GM23338 (cell line): ENCODE measurements around the gene NEURL1. TPM values are rescaled to one million over a fixed set of nuclear protein-coding genes. Genes with fewer than 3 reads are reported as not detected.

Source experiments
- ATAC-seq: fragments of 200-7000 bp; cut with Tn5 transposase; 3 replicates; pipeline ENCODE4 v1.9.1; 2020
- DNase-seq: peaks from one replicate; pipeline ENCODE4 v3.0.0-alpha.2; 2015; ENCODE audit warnings: low spot score
- H2AFZ ChIP-seq: fragments of 200-600 bp; sonication (generic); 2 replicates; pipeline ENCODE4 v1.8.0; 2016; ENCODE audit warnings: antibody characterized with exemption, mild to moderate bottlenecking, moderate library complexity
- H3F3A ChIP-seq: fragments of 200-600 bp; sonication (generic); replicated peaks from 2 replicates; pipeline ENCODE4 v1.8.0; 2017; ENCODE audit warnings: antibody characterized with exemption, mixed run types, low read depth
- H3K27ac ChIP-seq: fragments of 200-600 bp; sonication (generic); 2 replicates; pipeline ENCODE4 v1.6.1; 2016; ENCODE audit warnings: low read depth
- H3K27me3 ChIP-seq: fragments of 200-600 bp; sonication (generic); 2 replicates; pipeline ENCODE4 v1.8.0; 2016; ENCODE audit warnings: mild to moderate bottlenecking, mixed run types, moderate library complexity; ENCODE audit not compliant: insufficient read depth
- H3K36me3 ChIP-seq: fragments of 200-600 bp; sonication (generic); 2 replicates; pipeline ENCODE4 v1.8.0; 2016; ENCODE audit warnings: mild to moderate bottlenecking; ENCODE audit not compliant: insufficient read depth
- H3K4me1 ChIP-seq: fragments of 200-600 bp; sonication (generic); 2 replicates; pipeline ENCODE4 v1.8.0; 2016; ENCODE audit warnings: mild to moderate bottlenecking, moderate library complexity; ENCODE audit not compliant: insufficient read depth
- H3K4me2 ChIP-seq: fragments of 200-600 bp; sonication (generic); 2 replicates; pipeline ENCODE4 v1.7.1; 2017; ENCODE audit warnings: mixed run types
- H3K4me3 ChIP-seq: fragments of 200-600 bp; sonication (generic); 2 replicates; pipeline ENCODE4 v1.6.1; 2016; ENCODE audit warnings: mixed run types
- H3K79me2 ChIP-seq: fragments of 200-600 bp; sonication (generic); replicated peaks from 2 replicates; pipeline ENCODE4 v1.8.0; 2017; ENCODE audit warnings: mild to moderate bottlenecking; ENCODE audit not compliant: insufficient read depth
- H3K9me2 ChIP-seq: fragments of 200-600 bp; sonication (generic); 2 replicates; pipeline ENCODE4 v1.8.0; 2017; ENCODE audit not compliant: insufficient read depth
- H4K20me1 ChIP-seq: fragments of 200-600 bp; sonication (generic); replicated peaks from 2 replicates; pipeline ENCODE4 v1.8.0; 2017; ENCODE audit warnings: mild to moderate bottlenecking; ENCODE audit not compliant: insufficient read depth
- H3K27ac Mint-ChIP-seq: 2 replicates; pipeline ENCODE4 v1.8.0; 2020; ENCODE audit warnings: inconsistent platforms, mild to moderate bottlenecking, moderate library complexity, mixed read lengths
- H3K27me3 Mint-ChIP-seq: 3 replicates; pipeline ENCODE4 v1.8.0; 2022; ENCODE audit warnings: low read depth, mild to moderate bottlenecking, moderate library complexity, mixed read lengths, inconsistent platforms; ENCODE audit not compliant: insufficient read depth, poor library complexity
- H3K36me3 Mint-ChIP-seq: 3 replicates; pipeline ENCODE4 v1.8.0; 2021; ENCODE audit warnings: low read depth, mild to moderate bottlenecking, inconsistent platforms, moderate library complexity, mixed read lengths
- H3K4me1 Mint-ChIP-seq: 3 replicates; pipeline ENCODE4 v1.8.0; 2020; ENCODE audit warnings: mild to moderate bottlenecking, inconsistent platforms, mixed read lengths
- H3K4me3 Mint-ChIP-seq: 3 replicates; pipeline ENCODE4 v1.8.0; 2021; ENCODE audit warnings: moderate library complexity, mild to moderate bottlenecking, inconsistent platforms, mixed read lengths
- H3K9me3 Mint-ChIP-seq: 3 replicates; pipeline ENCODE4 v1.8.0; 2020; ENCODE audit warnings: moderate library complexity, mild to moderate bottlenecking, inconsistent platforms, mixed read lengths
- JUNB ChIP-seq: IDR thresholded peaks from one replicate; pipeline ENCODE4 v1.6.1; 2016; ENCODE audit warnings: antibody characterized with exemption; ENCODE audit not compliant: unreplicated experiment
- POLR2AphosphoS5 ChIP-seq: IDR thresholded peaks from 2 replicates; pipeline ENCODE4 v1.6.1; 2016; ENCODE audit warnings: antibody characterized with exemption, low read depth
- REST ChIP-seq: IDR thresholded peaks from one replicate; pipeline ENCODE4 v1.6.1; 2018; ENCODE audit warnings: antibody characterized with exemption; ENCODE audit not compliant: unreplicated experiment
- polyA plus RNA-seq: library from polyadenylated mRNA; unstranded; fragments of >200 nt; fragmentation: Nextera tagmentation; extraction: Ambion mirVana; gene quantifications from 2 replicates; pipeline ENCODE4 v1.2.1, GENCODE V29; 2016
- total RNA-seq: library from RNA; depleted of rRNA; stranded (reverse); fragments of >200 nt; shearing (Covaris generic); gene quantifications from 2 replicates; pipeline ENCODE4 v1.2.3, GENCODE V29; 2014
- TF ChIP-seq, protein P1 (sequence below): fragments of 250-450 bp; sonication (Bioruptor Pico); IDR thresholded peaks from 2 replicates; pipeline ENCODE4 v1.5.0; 2020; ENCODE audit warnings: mild to moderate bottlenecking, moderate library complexity

Gene NEURL1
- total and polyA plus RNA-seq, 2 experiments from 2014 or later = 0.82 to 1.1 TPM

GRCh38 chr10:103543617-103544525 is 50.4 kb downstream of the NEURL1 start:
- Mint-ChIP-seq H3K36me3 (no peaks in the 10 kb centered on the region), H3K27ac (no peak overlapping the region), H3K4me1 (peaks cover 19% of the 10 kb centered on the region), H3K9me3 (no peaks in the 10 kb centered on the region), H3K27me3 (peaks cover 20% of the 10 kb centered on the region), H3K4me3 (no peak overlapping the region; the same call in 2 of the 3 replicates)
- DNase-seq = no peak
- Histone ChIP-seq H3K9me2 (0 out of 2 replicates have a peak, but pooled peaks cover 4% of the 10 kb centered on the region), H3K36me3 (no peaks in the 10 kb centered on the region), H3K4me1 (peaks cover 13% of the 10 kb centered on the region; the same call in 1 of the 2 replicates), H3K79me2 (no peaks in the 10 kb centered on the region), H3K4me3 (no peak overlapping the region), H2AFZ (peak overlapping the region; percentile 93), H3K27me3 (no peaks in the 10 kb centered on the region), H3F3A (no peaks in the 10 kb centered on the region), H4K20me1 (no peaks in the 10 kb centered on the region), H3K27ac (no peak overlapping the region), H3K4me2 (peak overlapping the region; percentile 46; the same call in 1 of the 2 replicates)
- no peak for ATAC-seq
- TF ChIP-seq, protein P1, sequence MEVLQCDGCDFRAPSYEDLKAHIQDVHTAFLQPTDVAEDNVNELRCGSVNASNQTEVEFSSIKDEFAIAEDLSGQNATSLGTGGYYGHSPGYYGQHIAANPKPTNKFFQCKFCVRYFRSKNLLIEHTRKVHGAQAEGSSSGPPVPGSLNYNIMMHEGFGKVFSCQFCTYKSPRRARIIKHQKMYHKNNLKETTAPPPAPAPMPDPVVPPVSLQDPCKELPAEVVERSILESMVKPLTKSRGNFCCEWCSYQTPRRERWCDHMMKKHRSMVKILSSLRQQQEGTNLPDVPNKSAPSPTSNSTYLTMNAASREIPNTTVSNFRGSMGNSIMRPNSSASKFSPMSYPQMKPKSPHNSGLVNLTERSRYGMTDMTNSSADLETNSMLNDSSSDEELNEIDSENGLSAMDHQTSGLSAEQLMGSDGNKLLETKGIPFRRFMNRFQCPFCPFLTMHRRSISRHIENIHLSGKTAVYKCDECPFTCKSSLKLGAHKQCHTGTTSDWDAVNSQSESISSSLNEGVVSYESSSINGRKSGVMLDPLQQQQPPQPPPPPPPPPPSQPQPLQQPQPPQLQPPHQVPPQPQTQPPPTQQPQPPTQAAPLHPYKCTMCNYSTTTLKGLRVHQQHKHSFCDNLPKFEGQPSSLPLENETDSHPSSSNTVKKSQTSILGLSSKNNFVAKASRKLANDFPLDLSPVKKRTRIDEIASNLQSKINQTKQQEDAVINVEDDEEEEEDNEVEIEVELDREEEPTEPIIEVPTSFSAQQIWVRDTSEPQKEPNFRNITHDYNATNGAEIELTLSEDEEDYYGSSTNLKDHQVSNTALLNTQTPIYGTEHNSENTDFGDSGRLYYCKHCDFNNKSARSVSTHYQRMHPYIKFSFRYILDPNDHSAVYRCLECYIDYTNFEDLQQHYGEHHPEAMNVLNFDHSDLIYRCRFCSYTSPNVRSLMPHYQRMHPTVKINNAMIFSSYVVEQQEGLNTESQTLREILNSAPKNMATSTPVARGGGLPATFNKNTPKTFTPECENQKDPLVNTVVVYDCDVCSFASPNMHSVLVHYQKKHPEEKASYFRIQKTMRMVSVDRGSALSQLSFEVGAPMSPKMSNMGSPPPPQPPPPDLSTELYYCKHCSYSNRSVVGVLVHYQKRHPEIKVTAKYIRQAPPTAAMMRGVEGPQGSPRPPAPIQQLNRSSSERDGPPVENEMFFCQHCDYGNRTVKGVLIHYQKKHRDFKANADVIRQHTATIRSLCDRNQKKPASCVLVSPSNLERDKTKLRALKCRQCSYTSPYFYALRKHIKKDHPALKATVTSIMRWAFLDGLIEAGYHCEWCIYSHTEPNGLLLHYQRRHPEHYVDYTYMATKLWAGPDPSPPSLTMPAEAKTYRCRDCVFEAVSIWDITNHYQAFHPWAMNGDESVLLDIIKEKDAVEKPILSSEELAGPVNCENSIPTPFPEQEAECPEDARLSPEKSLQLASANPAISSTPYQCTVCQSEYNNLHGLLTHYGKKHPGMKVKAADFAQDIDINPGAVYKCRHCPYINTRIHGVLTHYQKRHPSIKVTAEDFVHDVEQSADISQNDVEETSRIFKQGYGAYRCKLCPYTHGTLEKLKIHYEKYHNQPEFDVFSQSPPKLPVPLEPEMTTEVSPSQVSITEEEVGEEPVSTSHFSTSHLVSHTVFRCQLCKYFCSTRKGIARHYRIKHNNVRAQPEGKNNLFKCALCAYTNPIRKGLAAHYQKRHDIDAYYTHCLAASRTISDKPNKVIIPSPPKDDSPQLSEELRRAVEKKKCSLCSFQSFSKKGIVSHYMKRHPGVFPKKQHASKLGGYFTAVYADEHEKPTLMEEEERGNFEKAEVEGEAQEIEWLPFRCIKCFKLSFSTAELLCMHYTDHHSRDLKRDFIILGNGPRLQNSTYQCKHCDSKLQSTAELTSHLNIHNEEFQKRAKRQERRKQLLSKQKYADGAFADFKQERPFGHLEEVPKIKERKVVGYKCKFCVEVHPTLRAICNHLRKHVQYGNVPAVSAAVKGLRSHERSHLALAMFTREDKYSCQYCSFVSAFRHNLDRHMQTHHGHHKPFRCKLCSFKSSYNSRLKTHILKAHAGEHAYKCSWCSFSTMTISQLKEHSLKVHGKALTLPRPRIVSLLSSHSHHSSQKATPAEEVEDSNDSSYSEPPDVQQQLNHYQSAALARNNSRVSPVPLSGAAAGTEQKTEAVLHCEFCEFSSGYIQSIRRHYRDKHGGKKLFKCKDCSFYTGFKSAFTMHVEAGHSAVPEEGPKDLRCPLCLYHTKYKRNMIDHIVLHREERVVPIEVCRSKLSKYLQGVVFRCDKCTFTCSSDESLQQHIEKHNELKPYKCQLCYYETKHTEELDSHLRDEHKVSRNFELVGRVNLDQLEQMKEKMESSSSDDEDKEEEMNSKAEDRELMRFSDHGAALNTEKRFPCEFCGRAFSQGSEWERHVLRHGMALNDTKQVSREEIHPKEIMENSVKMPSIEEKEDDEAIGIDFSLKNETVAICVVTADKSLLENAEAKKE (CRISPR knock-in tag) = no peak
- TF ChIP-seq POLR2AphosphoS5 (no peak), REST (no peak), JUNB (no peak)
